SK-N-SH (cell line): Measurements from ENCODE around the gene LPP. TPM values are rescaled to one million over a fixed set of nuclear protein-coding genes. Genes with fewer than 3 reads are reported as not detected.

ENCODE experiments used
- CTCF ChIA-PET: fragments of 300-600, 350-600 bp; formaldehyde crosslinking; extraction: SDS; loops from one replicate; lab custom pipeline; 2021; lab: Yijun Ruan, JAX
- POLR2A ChIA-PET: fragments of 350-600 bp; sonication (Branson Sonifier 250); formaldehyde crosslinking; extraction: SDS; loops from one replicate; lab custom pipeline; 2020; ENCODE audit warnings: antibody characterized with exemption, inconsistent platforms; lab: Yijun Ruan, JAX
- DNase-seq: peaks from one replicate; pipeline ENCODE4 v3.0.0; 2012
- H2AFZ ChIP-seq: fragments of 200-600 bp; sonication (generic); 2 replicates; pipeline ENCODE4 v1.8.1; 2016; ENCODE audit warnings: antibody characterized with exemption, mild to moderate bottlenecking, low read depth
- H3F3A ChIP-seq: fragments of 200-600 bp; sonication (generic); replicated peaks from 2 replicates; pipeline ENCODE3; 2016; ENCODE audit warnings: antibody characterized with exemption, mild to moderate bottlenecking; ENCODE audit not compliant: insufficient read depth
- H3K27ac ChIP-seq, 2 experiments: fragments of 200-500 bp in 1 of 2; fragments of 200-600 bp in 1 of 2; sonication (Bioruptor generic) in 1 of 2; sonication (generic), shearing (Covaris generic) in 1 of 2; 2 replicates each; pipeline versions ENCODE4 v1.5.1 to v1.6.1; 2014 to 2016; ENCODE audit warnings: low read depth in 2 of 2, inconsistent platforms in 1 of 2, low read length in 1 of 2, mild to moderate bottlenecking in 1 of 2, mixed read lengths in 1 of 2
- H3K27me3 ChIP-seq: fragments of 200-600 bp; sonication (generic), shearing (Covaris generic); 2 replicates; pipeline ENCODE4 v1.6.1; 2016; ENCODE audit warnings: mixed run types; ENCODE audit not compliant: insufficient read depth
- H3K36me3 ChIP-seq, 2 experiments: fragments of 200-500 bp in 1 of 2; fragments of 200-600 bp in 1 of 2; sonication (Bioruptor generic) in 1 of 2; sonication (generic) in 1 of 2; replicated peaks in 1 of 2; 2 replicates each; pipeline versions ENCODE3 to v1.5.1; 2014 to 2016; ENCODE audit warnings: low read length in 1 of 2, mild to moderate bottlenecking in 1 of 2; ENCODE audit not compliant: insufficient read depth in 2 of 2, control insufficient read depth in 1 of 2
- H3K4me1 ChIP-seq, 2 experiments: fragments of 200-500 bp in 1 of 2; fragments of 200-600 bp in 1 of 2; sonication (Bioruptor generic) in 1 of 2; sonication (generic), shearing (Covaris generic) in 1 of 2; 2 replicates each; pipeline versions ENCODE4 v1.5.1 to v1.6.1; 2014 to 2016; ENCODE audit warnings: low read depth in 1 of 2, low read length in 1 of 2, mixed run types in 1 of 2; ENCODE audit not compliant: insufficient read depth in 2 of 2, control insufficient read depth in 1 of 2
- H3K4me2 ChIP-seq: fragments of 200-600 bp; sonication (generic), shearing (Covaris generic); 2 replicates; pipeline ENCODE4 v1.6.1; 2017; ENCODE audit warnings: mixed run types
- H3K4me3 ChIP-seq, 2 experiments: fragments of 200-500 bp in 1 of 2; fragments of 200-600 bp in 1 of 2; sonication (Bioruptor generic) in 1 of 2; sonication (generic), shearing (Covaris generic) in 1 of 2; 2 replicates each; pipeline versions ENCODE4 v1.5.1 to v1.8.1; 2014 to 2016; ENCODE audit warnings: low read depth in 2 of 2, inconsistent platforms in 1 of 2, low read length in 1 of 2, mild to moderate bottlenecking in 1 of 2, mixed read lengths in 1 of 2, moderate library complexity in 1 of 2
- H3K79me2 ChIP-seq: fragments of 200-600 bp; sonication (generic); 2 replicates; pipeline ENCODE4 v1.8.1; 2017; ENCODE audit warnings: mild to moderate bottlenecking; ENCODE audit not compliant: insufficient read depth
- H3K9ac ChIP-seq: fragments of 200-600 bp; sonication (generic); 2 replicates; pipeline ENCODE4 v1.6.1; 2017; ENCODE audit warnings: mixed run types
- H3K9me2 ChIP-seq: fragments of 200-600 bp; sonication (generic); 2 replicates; pipeline ENCODE4 v1.6.1; 2017; ENCODE audit warnings: mixed run types
- H3K9me3 ChIP-seq: fragments of 200-600 bp; sonication (generic); 2 replicates; pipeline ENCODE4 v1.6.1; 2017; ENCODE audit warnings: mixed run types, mild to moderate bottlenecking, moderate library complexity
- H4K20me1 ChIP-seq: fragments of 200-600 bp; sonication (generic); 2 replicates; pipeline ENCODE4 v1.6.1; 2017; ENCODE audit warnings: mild to moderate bottlenecking, mixed run types; ENCODE audit not compliant: insufficient read depth
- CHD2 ChIP-seq: fragments of 150-350 bp; IDR thresholded peaks from 2 replicates; pipeline ENCODE4 v1.6.1; 2018; ENCODE audit warnings: low read length; ENCODE audit not compliant: partially characterized antibody
- FOXM1 ChIP-seq: IDR thresholded peaks from 2 replicates; pipeline ENCODE4 v1.4.0; 2012; ENCODE audit warnings: low read depth, mild to moderate bottlenecking
- GABPA ChIP-seq: IDR thresholded peaks from 2 replicates; pipeline ENCODE4 v1.4.0; 2012; ENCODE audit warnings: low read depth, mild to moderate bottlenecking
- GATA2 ChIP-seq: sonication (generic); formaldehyde crosslinking; IDR thresholded peaks from 2 replicates; pipeline ENCODE4 v1.5.0; 2020; ENCODE audit warnings: mild to moderate bottlenecking, missing genetic modification reagents
- MXI1 ChIP-seq: IDR thresholded peaks from 2 replicates; pipeline ENCODE4 v1.6.1; 2012; ENCODE audit warnings: mild to moderate bottlenecking, low read depth, low read length, improper control_type of control experiment
- NFIC ChIP-seq: IDR thresholded peaks from 2 replicates; pipeline ENCODE4 v1.4.0; 2012; ENCODE audit warnings: borderline replicate concordance
- RFX5 ChIP-seq: IDR thresholded peaks from 2 replicates; pipeline ENCODE4 v1.6.1; 2012; ENCODE audit warnings: mild to moderate bottlenecking, improper control_type of control experiment, low read length
- RXRA ChIP-seq: IDR thresholded peaks from 2 replicates; pipeline ENCODE4 v1.4.0; 2012; ENCODE audit warnings: low read depth, mild to moderate bottlenecking, borderline replicate concordance
- SMC3 ChIP-seq: IDR thresholded peaks from 2 replicates; pipeline ENCODE4 v1.6.1; 2012; ENCODE audit warnings: low read depth, low read length, improper control_type of control experiment
- TEAD4 ChIP-seq: IDR thresholded peaks from 2 replicates; pipeline ENCODE4 v1.4.0; 2012; ENCODE audit warnings: mild to moderate bottlenecking, borderline replicate concordance; ENCODE audit not compliant: insufficient read depth
- WGBS: methylation state at CpG from one replicate; pipeline ENCODE4 v1.1.6; 2017; ENCODE audit warnings: low lambda C conversion rate; 5-methylcytosine and 5-hydroxymethylcytosine counted together
- polyA plus RNA-seq, 3 experiments: library from polyadenylated mRNA; depleted of rRNA; stranded (reverse); fragments of >200 nt; gene quantifications; 2 replicates each; pipeline ENCODE4 v1.2.3, GENCODE V29; 2012
- TF ChIP-seq, protein P1 (sequence below): fragments of 200-600 bp; sonication (generic); IDR thresholded peaks from 2 replicates; pipeline ENCODE4 v1.6.1; 2017; ENCODE audit warnings: antibody characterized with exemption, mild to moderate bottlenecking, moderate library complexity
- TF ChIP-seq, protein P2 (sequence below): IDR thresholded peaks from 2 replicates; pipeline ENCODE4 v1.6.1; 2012; ENCODE audit warnings: mild to moderate bottlenecking, low read depth, low read length, moderate library complexity
- TF ChIP-seq, protein P3 (sequence below): IDR thresholded peaks from 2 replicates; pipeline ENCODE4 v1.4.0; 2012; ENCODE audit warnings: low read depth

Gene LPP
- polyA plus RNA-seq, 1 of the 3 experiments (the other 2 are of a cell fraction) = 6.6 TPM

GRCh38 chr3:188528396-188528795 is 374.4 kb downstream of the LPP start:
- TF ChIP-seq TEAD4 (no peak), CHD2 (no peak), FOXM1 (no peak), RFX5 (no peak), RXRA (no peak), SMC3 (no peak), GABPA (no peak), MXI1 (no peak), NFIC (no peak), GATA2 (CRISPR knock-in tag) (no peak)
- TF ChIP-seq, protein P1, sequence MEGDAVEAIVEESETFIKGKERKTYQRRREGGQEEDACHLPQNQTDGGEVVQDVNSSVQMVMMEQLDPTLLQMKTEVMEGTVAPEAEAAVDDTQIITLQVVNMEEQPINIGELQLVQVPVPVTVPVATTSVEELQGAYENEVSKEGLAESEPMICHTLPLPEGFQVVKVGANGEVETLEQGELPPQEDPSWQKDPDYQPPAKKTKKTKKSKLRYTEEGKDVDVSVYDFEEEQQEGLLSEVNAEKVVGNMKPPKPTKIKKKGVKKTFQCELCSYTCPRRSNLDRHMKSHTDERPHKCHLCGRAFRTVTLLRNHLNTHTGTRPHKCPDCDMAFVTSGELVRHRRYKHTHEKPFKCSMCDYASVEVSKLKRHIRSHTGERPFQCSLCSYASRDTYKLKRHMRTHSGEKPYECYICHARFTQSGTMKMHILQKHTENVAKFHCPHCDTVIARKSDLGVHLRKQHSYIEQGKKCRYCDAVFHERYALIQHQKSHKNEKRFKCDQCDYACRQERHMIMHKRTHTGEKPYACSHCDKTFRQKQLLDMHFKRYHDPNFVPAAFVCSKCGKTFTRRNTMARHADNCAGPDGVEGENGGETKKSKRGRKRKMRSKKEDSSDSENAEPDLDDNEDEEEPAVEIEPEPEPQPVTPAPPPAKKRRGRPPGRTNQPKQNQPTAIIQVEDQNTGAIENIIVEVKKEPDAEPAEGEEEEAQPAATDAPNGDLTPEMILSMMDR = no peak
- TF ChIP-seq, protein P2, sequence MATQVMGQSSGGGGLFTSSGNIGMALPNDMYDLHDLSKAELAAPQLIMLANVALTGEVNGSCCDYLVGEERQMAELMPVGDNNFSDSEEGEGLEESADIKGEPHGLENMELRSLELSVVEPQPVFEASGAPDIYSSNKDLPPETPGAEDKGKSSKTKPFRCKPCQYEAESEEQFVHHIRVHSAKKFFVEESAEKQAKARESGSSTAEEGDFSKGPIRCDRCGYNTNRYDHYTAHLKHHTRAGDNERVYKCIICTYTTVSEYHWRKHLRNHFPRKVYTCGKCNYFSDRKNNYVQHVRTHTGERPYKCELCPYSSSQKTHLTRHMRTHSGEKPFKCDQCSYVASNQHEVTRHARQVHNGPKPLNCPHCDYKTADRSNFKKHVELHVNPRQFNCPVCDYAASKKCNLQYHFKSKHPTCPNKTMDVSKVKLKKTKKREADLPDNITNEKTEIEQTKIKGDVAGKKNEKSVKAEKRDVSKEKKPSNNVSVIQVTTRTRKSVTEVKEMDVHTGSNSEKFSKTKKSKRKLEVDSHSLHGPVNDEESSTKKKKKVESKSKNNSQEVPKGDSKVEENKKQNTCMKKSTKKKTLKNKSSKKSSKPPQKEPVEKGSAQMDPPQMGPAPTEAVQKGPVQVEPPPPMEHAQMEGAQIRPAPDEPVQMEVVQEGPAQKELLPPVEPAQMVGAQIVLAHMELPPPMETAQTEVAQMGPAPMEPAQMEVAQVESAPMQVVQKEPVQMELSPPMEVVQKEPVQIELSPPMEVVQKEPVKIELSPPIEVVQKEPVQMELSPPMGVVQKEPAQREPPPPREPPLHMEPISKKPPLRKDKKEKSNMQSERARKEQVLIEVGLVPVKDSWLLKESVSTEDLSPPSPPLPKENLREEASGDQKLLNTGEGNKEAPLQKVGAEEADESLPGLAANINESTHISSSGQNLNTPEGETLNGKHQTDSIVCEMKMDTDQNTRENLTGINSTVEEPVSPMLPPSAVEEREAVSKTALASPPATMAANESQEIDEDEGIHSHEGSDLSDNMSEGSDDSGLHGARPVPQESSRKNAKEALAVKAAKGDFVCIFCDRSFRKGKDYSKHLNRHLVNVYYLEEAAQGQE = no peak
- TF ChIP-seq, protein P3, sequence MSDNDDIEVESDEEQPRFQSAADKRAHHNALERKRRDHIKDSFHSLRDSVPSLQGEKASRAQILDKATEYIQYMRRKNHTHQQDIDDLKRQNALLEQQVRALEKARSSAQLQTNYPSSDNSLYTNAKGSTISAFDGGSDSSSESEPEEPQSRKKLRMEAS = no peak
- no peaks in the 10 kb centered on the region; the same call in 1 of the 2 replicates for H4K20me1 ChIP-seq
- CTCF ChIA-PET = no interaction called here
- no peak overlapping the region for H3K4me3 ChIP-seq
- no peak for DNase-seq
- no peak overlapping the region for H2AFZ ChIP-seq
- WGBS = 68% methylated on average over 3 of the region's 3 CpGs
- H3K4me2 ChIP-seq = no peak overlapping the region
- H3K27ac ChIP-seq = no peak overlapping the region
- peaks cover 50% of the 10 kb centered on the region; the same call in 1 of the 2 replicates for H3K79me2 ChIP-seq
- no peaks in the 10 kb centered on the region for H3K9me3 ChIP-seq
- H3K36me3 ChIP-seq = peaks cover 0 to 16% of the 10 kb centered on the region in 2 experiments
- peaks cover 0 to 7% of the 10 kb centered on the region in 2 experiments; a peak in 1 of 4 replicates for H3K4me1 ChIP-seq
- no peaks in the 10 kb centered on the region for H3K27me3 ChIP-seq
- H3K9ac ChIP-seq = no peak overlapping the region
- no peaks in the 10 kb centered on the region for H3K9me2 ChIP-seq
- POLR2A ChIA-PET = no interaction called here
- H3F3A ChIP-seq = peaks cover 11% of the 10 kb centered on the region
